Neural cell (in vitro differentiated cells): ENCODE data around the gene SAA1. TPM values are rescaled to one million over a fixed set of nuclear protein-coding genes. Genes with fewer than 3 reads are reported as not detected.

Source experiments
- H2AFZ ChIP-seq: fragments of 200-600, 300-800 bp; sonication (generic), shearing (Covaris generic); 2 replicates; pipeline ENCODE4 v1.6.0; 2014; ENCODE audit warnings: low read depth, mild to moderate bottlenecking, antibody characterized with exemption, low read length, moderate library complexity
- H3F3A ChIP-seq: fragments of 200-600 bp; shearing (Covaris generic); 2 replicates; pipeline ENCODE4 v1.6.1; 2016; ENCODE audit warnings: mild to moderate bottlenecking, moderate library complexity, mixed read lengths, antibody characterized with exemption, low read length; ENCODE audit not compliant: insufficient read depth, poor library complexity, severe bottlenecking
- H3K27ac ChIP-seq: fragments of 200-600, 300-800 bp; sonication (generic), shearing (Covaris generic); 2 replicates; pipeline ENCODE4 v1.5.1; 2014; ENCODE audit warnings: mild to moderate bottlenecking, low read length, moderate library complexity
- H3K27me3 ChIP-seq: fragments of 300-800, 200-600 bp; sonication (generic), shearing (Covaris generic); 2 replicates; pipeline ENCODE4 v1.6.0; 2014; ENCODE audit warnings: mild to moderate bottlenecking, low read depth, low read length, moderate library complexity; ENCODE audit not compliant: insufficient read depth
- H3K36me3 ChIP-seq: fragments of 300-800, 200-600 bp; sonication (generic), shearing (Covaris generic); 2 replicates; pipeline ENCODE4 v1.5.1; 2014; ENCODE audit warnings: mild to moderate bottlenecking, antibody characterized with exemption, low read length, moderate library complexity; ENCODE audit not compliant: insufficient read depth
- H3K4me2 ChIP-seq: fragments of 300-800, 200-600 bp; sonication (generic), shearing (Covaris generic); 2 replicates; pipeline ENCODE4 v1.6.0; 2014; ENCODE audit warnings: mild to moderate bottlenecking, low read length
- H3K4me3 ChIP-seq: fragments of 300-800, 200-600 bp; sonication (generic), shearing (Covaris generic); 2 replicates; pipeline ENCODE4 v1.5.1; 2014; ENCODE audit warnings: mild to moderate bottlenecking, low read length, moderate library complexity
- H3K79me2 ChIP-seq: fragments of 200-600 bp; shearing (Covaris generic); replicated peaks from 2 replicates; pipeline ENCODE4 v1.6.0; 2014; ENCODE audit warnings: mild to moderate bottlenecking, low read length, moderate library complexity; ENCODE audit not compliant: insufficient read depth
- H3K9ac ChIP-seq: fragments of 300-800, 200-600 bp; sonication (generic), shearing (Covaris generic); 2 replicates; pipeline ENCODE4 v1.6.1; 2016; ENCODE audit warnings: mild to moderate bottlenecking, low read length, mixed read lengths
- H3K9me2 ChIP-seq: fragments of 200-600 bp; shearing (Covaris generic); 2 replicates; pipeline ENCODE4 v1.6.1; 2016; ENCODE audit warnings: mild to moderate bottlenecking, low read length, mixed read lengths; ENCODE audit not compliant: insufficient read depth
- H3K9me3 ChIP-seq: fragments of 200-600, 300-800 bp; sonication (generic), shearing (Covaris generic); 2 replicates; pipeline ENCODE4 v1.6.1; 2016; ENCODE audit warnings: mild to moderate bottlenecking, mixed run types, low read length, moderate library complexity, mixed read lengths
- H4K20me1 ChIP-seq: fragments of 200-600 bp; shearing (Covaris generic); 2 replicates; pipeline ENCODE4 v1.6.1; 2016; ENCODE audit warnings: mild to moderate bottlenecking, mixed run types; ENCODE audit not compliant: insufficient read depth
- EP300 ChIP-seq: fragments of 450-650 bp; conservative IDR thresholded peaks from 2 replicates; pipeline ENCODE4 v1.6.1; 2014; ENCODE audit warnings: antibody characterized with exemption, mild to moderate bottlenecking, moderate library complexity; ENCODE audit not compliant: poor library complexity, severe bottlenecking
- EZH2 ChIP-seq: fragments of 200-600, 300-800 bp; shearing (Covaris generic), sonication (generic); IDR thresholded peaks from 2 replicates; pipeline ENCODE4 v1.6.1; 2014; ENCODE audit warnings: antibody characterized with exemption, low read length, borderline replicate concordance, mild to moderate bottlenecking; ENCODE audit not compliant: insufficient read depth, poor library complexity, severe bottlenecking
- MXI1 ChIP-seq: fragments of 450-650 bp; conservative IDR thresholded peaks from 2 replicates; pipeline ENCODE4 v1.6.1; 2014; ENCODE audit warnings: antibody characterized with exemption, mild to moderate bottlenecking; ENCODE audit not compliant: poor library complexity, severe bottlenecking
- POLR2AphosphoS5 ChIP-seq: IDR thresholded peaks from 2 replicates; pipeline ENCODE4 v1.6.1; 2012
- RAD21 ChIP-seq: fragments of 450-650 bp; conservative IDR thresholded peaks from 2 replicates; pipeline ENCODE4 v1.6.1; 2014; ENCODE audit warnings: antibody characterized with exemption, mild to moderate bottlenecking, moderate library complexity
- SMC3 ChIP-seq: fragments of 450-650 bp; conservative IDR thresholded peaks from 2 replicates; pipeline ENCODE4 v1.6.1; 2014; ENCODE audit warnings: antibody characterized with exemption, mild to moderate bottlenecking, moderate library complexity; ENCODE audit not compliant: poor library complexity
- TAF1 ChIP-seq: IDR thresholded peaks from 2 replicates; pipeline ENCODE4 v1.6.1; 2012; ENCODE audit warnings: low read depth
- polyA plus RNA-seq: library from polyadenylated mRNA; depleted of rRNA; stranded (reverse); fragments of >200 nt; gene quantifications from 2 replicates; pipeline ENCODE4 v1.2.3, GENCODE V29; 2014
- TF ChIP-seq, protein P1 (sequence below): IDR thresholded peaks from 2 replicates; pipeline ENCODE4 v1.6.1; 2012; ENCODE audit warnings: borderline replicate concordance
- TF ChIP-seq, protein P2 (sequence below): fragments of 450-650 bp; IDR thresholded peaks from 2 replicates; pipeline ENCODE4 v1.5.1; 2014; ENCODE audit warnings: antibody characterized with exemption, mild to moderate bottlenecking, moderate library complexity; ENCODE audit not compliant: poor library complexity, severe bottlenecking

SAA1 gene
- polyA plus RNA-seq, 1 donor from 2014 or later = not detected

DNA sequence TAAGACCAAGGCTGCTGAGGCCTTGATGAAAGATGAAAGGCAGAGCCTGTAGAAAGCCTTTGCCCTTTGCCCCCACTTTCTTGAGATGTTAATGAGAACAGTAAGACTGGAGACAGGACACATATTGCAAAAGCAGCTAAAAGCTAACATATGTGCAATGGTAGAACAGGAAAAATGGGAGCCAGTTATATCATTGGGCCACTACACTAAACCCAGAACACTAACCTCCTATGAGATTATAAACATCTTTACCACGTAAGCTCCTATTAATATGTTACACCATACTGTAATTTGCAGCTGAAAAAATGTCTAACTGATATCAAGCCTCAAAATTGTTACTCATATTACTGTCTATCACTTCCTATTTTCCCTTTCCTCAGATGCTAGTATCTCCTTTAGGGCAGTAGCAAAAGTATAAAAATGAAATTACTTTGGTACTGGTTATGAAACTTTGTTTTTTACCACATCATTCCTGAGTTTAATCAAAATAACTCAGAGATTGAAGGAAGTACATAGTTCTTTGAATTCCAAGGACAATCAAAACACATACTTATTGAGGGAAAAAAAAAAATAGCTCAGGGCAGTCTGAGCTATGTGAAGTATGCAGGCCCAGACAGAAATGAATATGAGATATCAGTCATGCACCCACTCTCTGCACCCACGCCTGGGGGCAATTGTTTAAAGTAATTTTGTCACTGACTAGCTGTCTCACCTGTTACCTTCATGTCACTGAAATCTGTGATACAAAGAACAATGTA, 46.8 kb downstream of the SAA1 start:
- H3K27ac ChIP-seq = no peak overlapping the region
- H3K9ac ChIP-seq = no peak overlapping the region
- no peaks in the 10 kb centered on the region for H3K9me2 ChIP-seq
- TF ChIP-seq EP300 (no peak), POLR2AphosphoS5 (no peak), TAF1 (no peak), EZH2 (no peak), MXI1 (no peak), RAD21 (no peak), SMC3 (no peak)
- TF ChIP-seq, protein P1, sequence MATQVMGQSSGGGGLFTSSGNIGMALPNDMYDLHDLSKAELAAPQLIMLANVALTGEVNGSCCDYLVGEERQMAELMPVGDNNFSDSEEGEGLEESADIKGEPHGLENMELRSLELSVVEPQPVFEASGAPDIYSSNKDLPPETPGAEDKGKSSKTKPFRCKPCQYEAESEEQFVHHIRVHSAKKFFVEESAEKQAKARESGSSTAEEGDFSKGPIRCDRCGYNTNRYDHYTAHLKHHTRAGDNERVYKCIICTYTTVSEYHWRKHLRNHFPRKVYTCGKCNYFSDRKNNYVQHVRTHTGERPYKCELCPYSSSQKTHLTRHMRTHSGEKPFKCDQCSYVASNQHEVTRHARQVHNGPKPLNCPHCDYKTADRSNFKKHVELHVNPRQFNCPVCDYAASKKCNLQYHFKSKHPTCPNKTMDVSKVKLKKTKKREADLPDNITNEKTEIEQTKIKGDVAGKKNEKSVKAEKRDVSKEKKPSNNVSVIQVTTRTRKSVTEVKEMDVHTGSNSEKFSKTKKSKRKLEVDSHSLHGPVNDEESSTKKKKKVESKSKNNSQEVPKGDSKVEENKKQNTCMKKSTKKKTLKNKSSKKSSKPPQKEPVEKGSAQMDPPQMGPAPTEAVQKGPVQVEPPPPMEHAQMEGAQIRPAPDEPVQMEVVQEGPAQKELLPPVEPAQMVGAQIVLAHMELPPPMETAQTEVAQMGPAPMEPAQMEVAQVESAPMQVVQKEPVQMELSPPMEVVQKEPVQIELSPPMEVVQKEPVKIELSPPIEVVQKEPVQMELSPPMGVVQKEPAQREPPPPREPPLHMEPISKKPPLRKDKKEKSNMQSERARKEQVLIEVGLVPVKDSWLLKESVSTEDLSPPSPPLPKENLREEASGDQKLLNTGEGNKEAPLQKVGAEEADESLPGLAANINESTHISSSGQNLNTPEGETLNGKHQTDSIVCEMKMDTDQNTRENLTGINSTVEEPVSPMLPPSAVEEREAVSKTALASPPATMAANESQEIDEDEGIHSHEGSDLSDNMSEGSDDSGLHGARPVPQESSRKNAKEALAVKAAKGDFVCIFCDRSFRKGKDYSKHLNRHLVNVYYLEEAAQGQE = no peak
- TF ChIP-seq, protein P2, sequence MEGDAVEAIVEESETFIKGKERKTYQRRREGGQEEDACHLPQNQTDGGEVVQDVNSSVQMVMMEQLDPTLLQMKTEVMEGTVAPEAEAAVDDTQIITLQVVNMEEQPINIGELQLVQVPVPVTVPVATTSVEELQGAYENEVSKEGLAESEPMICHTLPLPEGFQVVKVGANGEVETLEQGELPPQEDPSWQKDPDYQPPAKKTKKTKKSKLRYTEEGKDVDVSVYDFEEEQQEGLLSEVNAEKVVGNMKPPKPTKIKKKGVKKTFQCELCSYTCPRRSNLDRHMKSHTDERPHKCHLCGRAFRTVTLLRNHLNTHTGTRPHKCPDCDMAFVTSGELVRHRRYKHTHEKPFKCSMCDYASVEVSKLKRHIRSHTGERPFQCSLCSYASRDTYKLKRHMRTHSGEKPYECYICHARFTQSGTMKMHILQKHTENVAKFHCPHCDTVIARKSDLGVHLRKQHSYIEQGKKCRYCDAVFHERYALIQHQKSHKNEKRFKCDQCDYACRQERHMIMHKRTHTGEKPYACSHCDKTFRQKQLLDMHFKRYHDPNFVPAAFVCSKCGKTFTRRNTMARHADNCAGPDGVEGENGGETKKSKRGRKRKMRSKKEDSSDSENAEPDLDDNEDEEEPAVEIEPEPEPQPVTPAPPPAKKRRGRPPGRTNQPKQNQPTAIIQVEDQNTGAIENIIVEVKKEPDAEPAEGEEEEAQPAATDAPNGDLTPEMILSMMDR = no peak
- H3K4me2 ChIP-seq = no peak overlapping the region
- H3K36me3 ChIP-seq = no peaks in the 10 kb centered on the region
- no peak overlapping the region for H2AFZ ChIP-seq
- no peaks in the 10 kb centered on the region for H3F3A ChIP-seq
- H3K4me3 ChIP-seq = no peak overlapping the region
- H3K9me3 ChIP-seq = no peaks in the 10 kb centered on the region
- peaks cover 4% of the 10 kb centered on the region for H3K79me2 ChIP-seq
- no peaks in the 10 kb centered on the region for H4K20me1 ChIP-seq
- no peaks in the 10 kb centered on the region for H3K27me3 ChIP-seq

DNA sequence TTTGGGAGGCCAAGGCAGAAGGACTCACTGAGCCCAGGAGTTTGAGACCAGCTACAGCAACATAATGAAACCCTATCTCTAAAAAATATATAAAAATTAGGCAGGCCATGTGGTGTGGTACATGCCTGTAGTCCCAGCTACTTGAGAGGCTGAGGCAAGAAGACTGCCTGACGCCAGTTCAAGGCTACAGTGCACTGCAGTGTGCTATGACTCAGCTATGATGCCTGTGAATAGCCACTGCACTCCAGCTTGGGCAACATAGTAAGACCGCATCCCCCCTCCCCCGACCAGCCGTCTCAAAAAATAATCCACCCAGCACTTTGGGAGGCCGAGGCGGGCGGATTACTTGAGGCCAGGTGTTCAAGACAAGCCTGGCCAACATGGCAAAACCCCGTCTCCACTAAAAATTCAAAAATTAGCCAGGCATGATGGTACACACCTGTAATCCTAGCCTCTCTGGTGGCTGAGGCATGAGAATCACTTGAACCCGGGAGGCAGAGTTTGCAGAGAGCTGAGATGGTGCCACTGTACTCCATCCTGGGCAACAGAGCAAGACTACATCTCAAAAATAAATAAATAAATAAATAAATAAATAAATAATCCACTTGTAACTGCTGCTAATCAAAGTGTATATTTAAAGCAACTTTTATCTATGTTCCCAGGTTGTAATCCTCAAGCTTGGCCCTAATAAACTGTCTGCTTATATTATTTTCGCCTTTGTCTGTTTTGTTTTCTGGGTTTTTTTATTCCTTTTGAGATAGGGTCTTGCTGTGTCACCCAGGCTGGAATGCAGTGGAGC, 48.1 kb downstream of the SAA1 start:
- Histone ChIP-seq H3K9ac (no peak overlapping the region), H3K9me2 (no peaks in the 10 kb centered on the region), H3K4me2 (no peak overlapping the region), H3K27ac (no peak overlapping the region), H3K9me3 (no peaks in the 10 kb centered on the region), H3K79me2 (peaks cover 6% of the 10 kb centered on the region), H3K36me3 (no peaks in the 10 kb centered on the region), H3K27me3 (no peaks in the 10 kb centered on the region), H3F3A (no peaks in the 10 kb centered on the region), H3K4me3 (no peak overlapping the region), H4K20me1 (no peaks in the 10 kb centered on the region), H2AFZ (no peak overlapping the region)
- TF ChIP-seq RAD21 (no peak), POLR2AphosphoS5 (no peak), EP300 (no peak), TAF1 (no peak), MXI1 (no peak), SMC3 (no peak), EZH2 (no peak)
- TF ChIP-seq, protein P2 = no peak
- TF ChIP-seq, protein P1 = no peak
